ENCODE data around the gene BLOC1S5. TPM values are rescaled to one million over a fixed set of nuclear protein-coding genes. Genes with fewer than 3 reads are reported as not detected.

Gene BLOC1S5
- total and polyA plus RNA-seq, 2 of the 8 experiments (the other 6 are each of a cell fraction or from before 2014, with no cell fraction given), result 3.4 to 17.2 TPM

- TF ChIP-seq RXRA (IDR thresholded peaks at IDR 0.05; ENCODE audit: insufficient read depth, low read depth, low read length) (no peak), EP300 (IDR thresholded peaks at IDR 0.05; ENCODE audit: borderline replicate concordance in 1 of 2, low read depth in 2 of 2, low read length in 2 of 2) (no peak), TBP (IDR thresholded peaks at IDR 0.05; ENCODE audit: low read depth, low read length) (no peak), ZNF274 (IDR thresholded peaks at IDR 0.05; ENCODE audit: borderline replicate concordance, extremely low read depth, low read length) (no peak), TEAD4 (IDR thresholded peaks at IDR 0.05; ENCODE audit: low read depth, low read length) (no peak), TCF12 (IDR thresholded peaks at IDR 0.05; ENCODE audit: low read depth, low read length) (no peak), CTCF (IDR thresholded peaks at IDR 0.05; ENCODE audit: control extremely low read depth in 1 of 3, insufficient read depth in 1 of 3, low read depth in 1 of 3, low read length in 3 of 3) (no peak), ATF3 (IDR thresholded peaks at IDR 0.05; ENCODE audit: insufficient read depth, low read depth, low read length) (no peak), KDM5A (IDR thresholded peaks at IDR 0.05; ENCODE audit: low read length) (no peak), SIX5 (IDR thresholded peaks at IDR 0.05; ENCODE audit: low read depth, low read length) (no peak)
Observed at GRCh38 chr6:8061736-8062135, 2.5 kb downstream of the BLOC1S5 start.

More at GRCh38 chr6:8061736-8062135, 2.5 kb downstream of the BLOC1S5 start:
- H2AFZ ChIP-seq (ENCODE audit: low read length), result no peak overlapping the region
- no peak overlapping the region for H3K23ac ChIP-seq (ENCODE audit: insufficient read length)
- H3K23me2 ChIP-seq (ENCODE audit: low read depth, low read length), result peaks cover 2% of the 10 kb centered on the region; the same call in 1 of the 2 replicates
- H2BK5ac ChIP-seq (ENCODE audit: low read depth, low read length), result no peak overlapping the region
- H3K14ac ChIP-seq (ENCODE audit: insufficient read length), result no peak overlapping the region
- H4K20me1 ChIP-seq (replicated peaks in 1 of 2; ENCODE audit: control insufficient read depth in 1 of 2, insufficient read depth in 2 of 2, low read length in 2 of 2), result no peaks in the 10 kb centered on the region
- no peak overlapping the region for H2BK15ac ChIP-seq (ENCODE audit: low read length)
- peaks cover 0 to 5% (median 4%) of the 10 kb centered on the region in 4 experiments; a peak in 4 of 7 replicates for H3K4me1 ChIP-seq (replicated peaks in 1 of 4; ENCODE audit: control insufficient read depth in 3 of 4, insufficient read depth in 4 of 4, low read length in 3 of 4)
- ChIA-PET CTCF (ENCODE audit: partially characterized antibody) (no interaction called here), POLR2A (ENCODE audit: partially characterized antibody) (no interaction called here)
- H3K9ac ChIP-seq (replicated peaks in 1 of 4; ENCODE audit: extremely low read depth in 1 of 4, low read depth in 3 of 4, low read length in 3 of 4), result no peak overlapping the region
- H3K4me3 ChIP-seq (ENCODE audit: extremely low read depth in 1 of 4, insufficient read depth in 2 of 4, low read depth in 3 of 4, low read length in 4 of 4), result no peak overlapping the region
- peaks cover 0 to 21% (median 8%) of the 10 kb centered on the region in 4 experiments; a peak in 6 of 8 replicates for H3K36me3 ChIP-seq (ENCODE audit: control insufficient read depth in 2 of 4, insufficient read depth in 4 of 4, low read length in 3 of 4)
- no peak overlapping the region for H2BK20ac ChIP-seq (ENCODE audit: low read length)
- no peaks in the 10 kb centered on the region for H3K27me3 ChIP-seq (replicated peaks in 1 of 4; ENCODE audit: control insufficient read depth in 3 of 4, extremely low read depth in 1 of 4, insufficient read depth in 3 of 4, low read length in 3 of 4)
- H2AK5ac ChIP-seq (ENCODE audit: low read depth, low read length), result no peak overlapping the region
- no peak overlapping the region for H4K5ac ChIP-seq (ENCODE audit: insufficient read length, low read depth, low read length)
- FAIRE-seq (no peak), DNase-seq (ENCODE audit: low read depth in 1 of 2, low spot score in 2 of 2) (no peak)
- no peak overlapping the region for H2BK120ac ChIP-seq (replicated peaks; ENCODE audit: low read depth, low read length)
- no peak overlapping the region for H4K8ac ChIP-seq (ENCODE audit: extremely low read depth, insufficient read depth, low read length)
- H3K79me2 ChIP-seq (ENCODE audit: control insufficient read depth in 1 of 2, insufficient read depth in 2 of 2, low read length in 2 of 2), result peaks cover 0 to 6% of the 10 kb centered on the region in 2 experiments; a peak in 2 of 4 replicates
- H3K18ac ChIP-seq (ENCODE audit: extremely low read depth, low read length), result no peak overlapping the region
- H3K9me3 ChIP-seq (ENCODE audit: insufficient read depth in 2 of 2, low read depth in 1 of 2, low read length in 1 of 2), result no peaks in the 10 kb centered on the region
- H4K91ac ChIP-seq (replicated peaks; ENCODE audit: insufficient read length, low read length), result no peak overlapping the region
- WGBS, 2 experiments (ENCODE audit: extremely low coverage in 1 of 2, insufficient coverage in 1 of 2, insufficient read length in 1 of 2, insufficient replicate concordance in 2 of 2, low coverage in 1 of 2, low lambda C conversion rate in 2 of 2, missing lambda C conversion rate in 1 of 2), result 91% methylated on average over 4 of the region's 4 CpGs; no CpG with 5 or more reads in 1 of the 2 experiments
- no peak overlapping the region for H3K4me2 ChIP-seq (ENCODE audit: insufficient read depth in 1 of 2, low read depth in 2 of 2, low read length in 2 of 2)
- no peak overlapping the region for H2BK12ac ChIP-seq (ENCODE audit: low read depth, low read length)
- H3K56ac ChIP-seq (replicated peaks; ENCODE audit: insufficient read length, low read depth, low read length), result no peak overlapping the region
- no peak overlapping the region for H3K27ac ChIP-seq (ENCODE audit: low read depth, low read length)
- H3K4ac ChIP-seq (replicated peaks; ENCODE audit: insufficient read length, low read depth, low read length), result no peak overlapping the region
- peaks cover 3% of the 10 kb centered on the region; the same call in 1 of the 2 replicates for H3K79me1 ChIP-seq (ENCODE audit: low read depth, low read length)
